UCSD-AML1 (cell line): ENCODE data around the gene FGF21.
"Not testable (repeated sequence)": the region's sequence is repeated elsewhere in the genome, so short reads cannot be mapped to it uniquely, and the experiment has no call there.

Source experiments
- DNase-seq: peaks from one replicate; lab custom pipeline; 2025; ENCODE audit not compliant: unreplicated experiment; lab: John Stamatoyannopoulos, UW

The FGF21 gene, protein sequence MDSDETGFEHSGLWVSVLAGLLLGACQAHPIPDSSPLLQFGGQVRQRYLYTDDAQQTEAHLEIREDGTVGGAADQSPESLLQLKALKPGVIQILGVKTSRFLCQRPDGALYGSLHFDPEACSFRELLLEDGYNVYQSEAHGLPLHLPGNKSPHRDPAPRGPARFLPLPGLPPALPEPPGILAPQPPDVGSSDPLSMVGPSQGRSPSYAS

DNA sequence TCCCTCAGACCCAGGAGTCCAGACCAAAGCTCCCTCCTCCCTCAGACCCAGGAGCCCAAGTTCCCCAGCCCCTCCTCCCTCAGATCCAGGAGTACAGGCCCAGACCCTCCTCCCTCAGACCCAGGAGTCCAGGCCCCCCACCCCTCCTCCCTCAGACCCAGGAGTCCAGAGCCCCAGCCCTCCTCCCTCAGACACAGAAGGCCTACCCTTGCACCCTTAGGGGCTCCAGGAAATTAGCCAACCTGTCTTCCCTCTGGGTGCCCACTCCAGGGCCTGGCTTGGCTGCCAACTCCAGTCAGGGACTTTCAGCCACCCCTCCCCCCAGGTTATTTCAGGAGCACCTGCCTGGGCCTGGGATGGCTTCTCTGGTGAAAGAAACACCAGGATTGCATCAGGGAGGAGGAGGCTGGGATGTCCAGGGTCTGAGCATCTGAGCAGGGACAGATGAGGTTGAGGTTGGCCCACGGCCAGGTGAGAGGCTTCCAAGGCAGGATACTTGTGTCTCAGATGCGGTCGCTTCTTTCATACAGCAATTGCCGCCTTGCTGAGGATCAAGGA lies at the start of gene FGF21:
Gene FGF21 (plus strand): TSS at position 441 of the 558 bp plus-strand sequence. CDS start 713 bp downstream, outside the sequence.
- no peak for DNase-seq

DNA sequence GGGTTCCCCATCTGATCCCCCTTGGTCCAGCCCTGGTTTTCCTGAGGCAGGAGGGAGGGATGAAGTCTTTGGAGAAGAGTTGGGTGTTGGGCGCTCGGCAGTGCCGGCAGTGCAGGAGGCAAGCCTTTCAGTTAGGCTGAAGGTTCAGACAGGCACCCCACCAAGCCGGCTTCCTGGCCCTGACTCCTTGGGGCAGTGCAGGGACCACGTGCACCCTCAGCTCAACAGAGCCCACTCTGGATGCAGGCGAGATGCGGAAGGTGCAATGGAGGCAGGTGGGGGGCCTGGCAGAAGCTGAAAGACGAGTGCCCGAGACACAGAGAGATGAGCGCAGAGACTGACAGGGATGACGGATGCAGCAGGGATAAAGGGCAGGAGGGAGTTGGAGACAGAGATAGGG lies 46.9 kb upstream of the FGF21 start:
- DNase-seq = no peak

DNA sequence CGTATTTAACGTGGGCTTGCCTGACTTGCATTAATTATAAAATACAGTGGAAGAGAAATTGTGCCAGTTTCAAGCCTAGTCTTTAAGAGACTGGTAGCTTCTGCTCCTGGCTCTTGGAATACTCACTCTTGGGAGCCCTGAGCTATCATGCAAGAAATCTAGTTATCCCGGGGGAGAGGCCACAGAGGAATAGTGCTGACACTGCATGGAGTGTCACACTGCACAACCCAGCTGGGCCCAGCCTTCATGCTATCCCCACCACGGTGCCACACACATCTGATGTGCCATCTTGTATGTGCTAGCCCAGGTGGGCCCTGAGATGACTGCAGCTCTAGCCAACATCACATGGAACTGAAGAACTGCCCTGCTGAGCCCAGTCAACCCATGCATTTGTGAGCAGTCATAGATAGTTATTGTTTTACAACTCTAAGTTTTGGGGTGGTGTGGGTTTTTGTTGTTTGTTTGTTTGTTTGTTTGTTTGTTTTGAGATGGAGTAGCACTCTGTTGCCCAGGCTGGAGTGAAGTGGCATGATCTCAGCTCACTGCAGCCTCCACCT lies 44.1 kb upstream of the FGF21 start:
- no peak for DNase-seq

DNA sequence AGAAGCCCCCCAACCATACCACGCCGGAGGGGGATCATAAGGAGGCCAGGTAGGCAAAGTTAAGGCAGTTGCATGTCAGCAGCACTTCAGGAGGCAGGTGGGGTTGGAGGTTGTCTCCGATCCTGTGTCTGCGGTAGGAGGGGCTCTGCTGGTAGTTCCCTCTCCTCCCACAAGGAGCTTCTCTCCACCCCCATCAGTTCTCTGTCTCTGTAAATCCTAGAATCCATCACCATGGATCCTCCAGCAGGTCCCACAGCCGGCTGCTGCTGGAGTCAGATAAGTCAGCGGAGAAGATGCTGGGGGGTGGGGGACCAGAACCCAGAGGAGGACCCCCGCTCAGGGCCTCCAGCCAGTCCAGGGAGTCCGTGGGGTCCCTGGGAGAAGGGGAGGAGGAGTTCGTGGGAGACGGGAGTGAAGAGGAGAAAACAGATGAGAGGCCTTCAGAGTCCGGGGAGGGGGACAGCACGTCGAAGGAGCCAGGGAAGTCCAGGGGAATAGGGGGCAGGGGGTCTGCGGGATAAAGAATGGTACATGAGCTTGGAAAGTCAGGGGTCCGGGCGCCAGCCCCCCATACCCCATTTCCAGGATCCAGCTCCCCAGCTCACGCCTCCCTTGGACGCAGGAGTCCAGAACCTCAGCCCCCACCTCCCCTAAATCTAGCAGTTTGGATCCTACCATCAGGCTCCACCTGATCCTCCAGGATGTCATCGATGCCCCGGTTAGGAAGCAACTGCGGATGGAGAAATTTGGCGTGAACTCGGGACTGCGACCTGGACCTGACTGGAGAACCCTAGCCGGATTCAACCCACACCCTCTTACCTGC lies 42.1 kb upstream of the FGF21 start:
- DNase-seq = no peak

DNA sequence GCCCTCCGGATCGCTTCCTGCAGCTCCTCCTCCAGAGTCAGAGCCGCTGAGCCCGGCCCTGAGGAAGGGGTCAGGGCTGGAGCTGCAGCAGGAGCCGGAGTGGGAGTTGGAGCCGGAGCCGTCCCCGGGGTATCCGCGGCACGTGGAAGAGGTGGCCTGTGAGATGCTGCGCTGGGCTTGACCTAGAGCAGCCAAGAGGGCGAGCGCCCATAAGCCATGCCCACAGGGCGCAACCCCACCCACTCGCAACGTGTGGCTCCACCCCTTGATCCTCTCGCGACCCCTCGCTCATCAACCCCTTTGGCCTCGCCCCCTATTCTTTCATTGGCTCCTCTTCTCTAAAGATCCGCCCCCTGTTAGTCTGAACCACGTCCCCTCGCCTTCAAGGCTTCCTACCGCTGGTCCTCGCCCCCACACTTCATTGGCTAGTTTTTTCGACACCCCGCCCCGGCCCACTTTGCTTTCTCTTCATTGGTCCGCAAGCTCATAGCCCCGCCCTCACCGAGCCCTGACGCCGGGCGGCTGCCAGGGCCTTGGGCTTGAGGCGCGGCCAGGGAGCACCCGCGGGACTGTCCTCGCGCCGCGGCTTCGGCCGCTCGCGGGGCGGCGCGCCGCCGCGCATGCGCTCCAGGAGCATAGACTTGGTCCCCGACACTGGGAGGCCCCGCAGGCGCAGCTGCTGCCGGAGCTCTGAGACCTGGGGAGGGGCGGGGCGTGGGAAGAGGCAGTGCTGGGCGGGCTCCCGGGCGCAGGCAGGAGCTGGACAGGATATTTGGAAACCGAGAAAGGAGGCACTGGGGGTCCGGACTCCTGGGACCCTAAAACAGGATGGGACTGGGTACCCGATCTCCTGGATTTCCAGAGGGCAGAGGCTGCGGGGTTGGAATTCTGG lies 41.2 kb upstream of the FGF21 start:
- DNase-seq = peak; percentile 100

DNA sequence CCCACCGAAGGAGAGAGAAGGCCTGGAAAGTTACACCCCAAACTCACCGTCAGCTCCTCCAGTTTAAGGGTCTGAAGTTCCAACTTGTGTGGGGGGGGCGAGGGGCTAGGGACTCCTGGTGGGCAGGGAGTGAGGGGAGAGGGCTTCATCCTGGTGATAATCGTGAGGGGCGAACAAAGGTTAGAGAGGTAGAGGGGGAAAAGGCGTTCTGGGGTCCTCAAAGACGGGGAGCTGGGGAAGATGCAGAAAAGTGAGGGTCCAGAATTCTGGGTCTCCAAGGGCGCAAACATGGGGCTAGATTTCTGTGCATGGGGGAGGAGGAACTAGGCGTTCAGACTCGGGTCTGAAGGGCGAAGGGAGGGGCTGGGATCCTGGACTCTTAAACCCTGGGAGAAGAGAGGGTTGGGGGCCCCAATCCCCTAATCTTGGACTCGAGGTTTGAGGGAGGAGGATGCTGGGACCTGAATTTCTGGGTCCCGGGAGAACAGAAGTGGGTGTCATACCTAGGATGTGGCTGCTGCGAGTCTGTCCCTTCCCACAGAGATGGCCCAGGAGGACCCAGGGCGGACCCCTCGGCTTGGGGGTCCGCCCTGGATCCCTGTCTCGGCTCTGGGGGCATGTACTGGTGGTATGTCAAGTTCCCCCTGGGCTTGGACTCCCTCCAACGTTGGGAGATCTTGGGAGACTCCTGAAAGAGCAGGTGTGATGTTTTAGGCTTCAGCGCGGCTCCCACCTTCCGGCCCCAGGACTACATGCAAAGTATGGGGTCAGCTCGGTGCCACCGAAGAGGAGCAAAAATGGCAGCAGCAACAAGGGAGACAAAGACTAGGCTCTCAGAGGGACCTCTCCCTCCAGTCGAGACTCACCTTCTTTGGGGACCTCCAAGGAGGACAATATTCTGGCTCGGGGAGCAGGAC lies 40.3 kb upstream of the FGF21 start:
- no peak for DNase-seq

DNA sequence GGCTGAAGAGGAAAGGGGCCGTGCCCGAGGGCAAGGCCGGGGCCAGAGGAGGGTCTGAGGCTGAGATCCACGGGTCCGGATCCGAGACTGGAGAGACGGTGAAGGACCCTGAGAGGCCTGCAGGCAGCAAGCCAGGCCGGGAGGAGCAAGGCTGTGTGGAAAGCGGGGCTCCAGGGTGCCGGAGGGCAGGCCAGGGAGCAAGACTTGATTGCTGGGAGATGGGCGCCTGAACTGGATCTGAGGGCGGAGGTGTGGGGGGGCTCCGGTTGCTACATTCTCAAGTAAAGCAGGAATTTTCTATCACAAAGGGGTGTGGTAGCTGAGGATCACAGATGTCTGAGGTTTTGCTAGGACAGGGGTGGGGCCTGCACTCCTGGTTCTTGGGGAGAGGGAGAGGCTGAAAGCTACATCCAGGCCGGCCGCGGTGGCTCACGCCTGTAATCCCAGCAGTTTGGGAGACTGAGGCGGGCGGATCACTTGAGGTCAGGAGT lies 39.6 kb upstream of the FGF21 start:
- DNase-seq = no peak

DNA sequence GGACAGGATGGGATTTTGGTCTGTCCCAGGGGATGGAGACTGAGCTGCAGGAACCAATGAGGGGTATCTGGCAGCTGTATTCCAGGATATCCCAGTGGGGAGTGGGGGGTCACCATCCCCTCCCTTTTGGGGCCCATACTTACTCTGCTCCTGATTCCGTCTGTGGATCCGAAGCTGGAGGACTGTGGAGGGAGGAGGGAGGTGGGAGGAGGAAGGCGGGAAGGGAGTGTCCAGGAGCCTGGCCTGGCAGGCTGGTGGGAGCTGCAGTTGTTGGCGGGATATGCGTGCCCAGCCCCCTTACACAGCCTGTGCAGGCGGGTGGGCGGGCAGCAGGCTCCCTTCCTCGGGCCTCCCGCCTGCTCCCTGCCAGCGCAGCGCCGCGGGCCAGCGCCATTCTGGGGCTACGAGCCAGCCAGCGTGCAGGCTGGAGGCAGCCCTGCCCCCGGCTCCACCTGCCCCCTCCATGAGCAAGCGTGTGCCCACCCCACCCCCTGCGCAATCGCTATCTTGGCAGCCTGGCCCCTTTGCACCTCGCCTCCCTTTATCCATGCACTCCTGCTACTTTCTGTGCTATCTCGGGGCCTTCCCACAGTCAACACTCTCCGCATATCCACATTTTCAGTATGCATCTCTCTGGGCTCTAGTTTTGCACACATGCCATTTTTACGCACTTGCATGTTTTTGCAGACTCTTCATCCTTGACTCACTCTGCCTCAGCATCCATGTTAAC lies 38.6 kb upstream of the FGF21 start:
- no peak for DNase-seq

DNA sequence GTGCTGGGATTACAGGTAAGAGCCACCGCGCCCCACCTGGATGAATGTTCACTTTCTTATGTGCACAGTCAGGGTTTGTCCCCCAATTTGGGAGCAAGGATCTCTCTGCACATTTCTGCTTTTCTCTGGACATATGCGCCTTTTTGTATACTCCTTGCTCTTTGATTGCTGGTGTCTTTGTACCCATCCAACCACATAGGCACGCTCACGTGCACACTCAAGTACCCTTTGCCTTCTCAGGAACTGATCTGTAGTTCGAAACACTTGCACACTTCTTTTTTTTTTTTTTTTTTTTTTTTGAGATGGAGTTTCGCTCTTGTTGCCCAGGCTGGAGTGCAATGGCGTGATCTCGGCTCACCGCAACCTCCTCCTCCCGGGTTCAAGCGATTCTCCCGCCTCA lies 37.2 kb upstream of the FGF21 start:
- not testable (repeated sequence) for DNase-seq

DNA sequence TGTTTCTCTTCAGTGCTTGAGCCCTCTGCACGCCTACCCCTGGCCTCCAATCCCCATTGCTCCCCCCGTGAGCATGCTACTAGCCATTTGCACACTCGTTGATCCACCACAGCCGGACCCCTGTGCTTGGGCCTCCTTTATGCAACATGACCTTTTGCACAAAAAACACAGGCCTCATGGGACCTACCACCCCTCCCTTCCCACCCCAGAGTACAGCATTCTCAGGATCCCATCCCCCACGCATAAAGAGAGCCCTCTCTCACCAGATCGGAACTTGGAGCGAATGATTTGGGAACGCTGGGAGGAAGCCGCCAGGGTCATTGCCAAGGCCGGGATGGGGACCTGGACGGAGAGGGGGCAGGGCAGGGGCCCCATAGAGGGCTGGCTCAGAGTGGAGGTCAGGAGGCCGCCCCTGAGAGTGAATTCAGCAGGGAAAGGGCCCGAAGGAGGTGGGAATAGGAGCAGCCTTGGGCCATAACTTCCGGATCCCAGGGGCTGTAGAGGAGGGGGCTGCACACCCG lies 36.6 kb upstream of the FGF21 start:
- no peak for DNase-seq

DNA sequence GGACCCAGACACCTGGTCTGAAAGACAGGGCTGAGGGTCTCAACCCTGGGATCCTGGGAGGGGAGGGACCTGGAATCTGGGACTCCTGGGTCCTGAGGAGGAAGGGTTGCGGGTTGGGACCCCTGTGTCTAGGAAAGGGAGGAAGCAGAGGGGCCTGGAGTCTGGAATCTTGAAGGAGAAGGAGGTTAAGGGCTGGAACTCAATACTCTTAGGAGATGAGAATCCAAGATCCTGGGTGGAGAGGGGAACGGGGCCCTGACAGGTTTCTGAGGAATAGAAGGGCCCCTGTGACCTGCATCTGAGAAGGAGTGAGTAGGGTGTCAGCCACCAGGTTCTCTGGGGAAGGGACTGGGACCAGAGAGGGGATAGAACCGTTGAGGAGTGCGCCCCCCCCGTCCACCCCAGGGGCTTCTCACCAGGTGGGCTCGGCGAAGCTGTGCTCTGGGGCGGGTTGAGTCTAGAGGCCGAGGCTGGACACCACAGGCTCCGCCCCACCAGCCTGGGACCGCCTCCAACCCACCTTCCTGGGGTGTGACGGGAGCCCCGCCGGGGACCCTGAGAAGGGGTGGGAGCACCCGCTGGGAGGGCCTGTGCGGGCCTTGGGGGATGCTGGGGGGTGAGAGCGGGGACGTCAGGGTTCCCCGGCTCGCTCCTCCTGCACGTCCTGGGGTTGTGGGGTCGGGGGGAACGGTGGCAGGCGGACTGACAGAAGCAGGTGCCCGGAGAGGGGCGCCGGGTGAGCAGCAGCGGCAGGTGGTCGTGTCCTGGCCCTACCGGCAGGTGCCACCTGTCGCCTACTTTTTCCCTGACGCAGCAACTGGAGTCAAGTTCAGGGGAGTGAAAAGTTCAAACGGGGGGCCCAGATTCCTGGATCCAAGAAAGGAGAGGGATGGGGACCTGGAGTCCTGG lies 35.8 kb upstream of the FGF21 start, which contains the start of gene MAMSTR:
Gene MAMSTR (minus strand): TSS at position 463 of the 909 bp plus-strand sequence. CDS start 694 bp downstream, outside the sequence.
- DNase-seq = no peak

DNA sequence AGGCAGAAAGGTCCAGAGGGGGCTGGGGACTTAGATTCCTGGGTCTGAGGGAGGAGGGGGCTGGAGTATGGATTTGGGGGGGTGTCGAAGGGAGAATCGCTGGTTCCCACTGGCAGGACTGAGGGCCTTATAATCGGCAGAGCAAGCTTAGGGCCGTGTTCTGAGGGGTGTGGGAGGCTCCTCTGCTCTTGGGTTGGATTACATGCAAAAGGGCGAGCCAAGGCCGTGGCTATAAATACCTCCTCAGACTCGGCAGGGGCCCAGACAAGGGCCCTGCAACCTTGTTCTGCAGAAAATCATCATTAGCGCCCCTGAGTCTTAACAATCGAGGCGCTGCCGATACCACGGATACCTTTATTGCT lies 35.1 kb upstream of the FGF21 start:
- no peak for DNase-seq

DNA sequence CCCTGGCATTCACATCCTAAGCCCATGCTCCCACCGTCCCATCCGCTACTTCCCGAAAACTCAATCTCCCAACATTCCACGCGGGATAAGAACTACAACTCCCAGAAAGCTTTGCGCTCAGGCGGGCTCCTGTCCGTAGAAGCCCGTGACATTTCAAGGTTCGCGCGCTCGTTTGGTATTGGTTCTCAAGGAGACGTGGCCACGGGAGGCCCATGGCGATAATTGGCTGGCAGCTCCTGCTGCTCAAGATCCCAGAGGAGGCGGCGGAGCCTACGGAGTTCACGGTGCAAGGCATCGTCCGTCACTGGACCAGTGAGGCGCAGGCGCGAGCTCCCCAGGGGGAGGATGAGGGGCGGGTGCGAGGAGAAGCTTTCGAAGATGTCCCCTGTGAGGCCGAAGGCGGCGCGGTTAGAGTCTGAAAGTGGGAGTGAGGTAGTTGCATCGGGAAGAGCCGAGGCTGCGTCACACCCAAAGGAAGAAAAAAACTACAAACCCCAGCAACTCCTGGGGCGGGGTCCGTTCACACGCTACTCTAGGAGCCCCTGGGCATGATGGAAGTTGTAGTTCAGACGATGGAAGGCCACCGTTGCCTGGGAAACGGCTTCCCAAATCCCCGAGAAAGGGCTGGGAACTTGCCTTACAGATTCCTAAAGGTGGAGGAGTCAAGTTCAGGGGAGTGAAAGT lies 34.6 kb upstream of the FGF21 start:
- DNase-seq = no peak

DNA sequence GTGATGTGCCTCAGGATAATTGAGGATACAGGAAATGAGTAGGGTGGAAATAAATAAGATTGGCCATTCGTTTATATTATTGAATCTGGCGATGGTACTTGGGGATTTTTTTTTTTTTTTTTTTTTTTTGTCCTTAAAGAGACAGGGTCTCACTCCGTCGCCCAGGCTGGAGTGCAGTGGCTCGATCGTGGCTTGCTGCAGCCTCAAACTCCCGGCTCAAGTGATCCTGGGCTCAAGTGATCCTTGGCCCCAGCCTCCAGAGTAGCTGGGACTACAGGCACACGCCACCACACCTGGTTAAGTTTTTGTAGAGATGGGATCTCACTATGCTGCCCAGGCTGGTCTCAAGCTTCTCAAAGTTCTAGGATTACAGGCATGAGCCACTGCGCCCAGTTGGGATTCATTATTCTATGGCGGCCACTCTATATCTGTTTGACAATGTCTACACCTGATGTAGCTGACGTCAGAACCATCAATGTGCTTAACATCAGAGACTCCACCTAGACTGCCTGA lies 33.1 kb upstream of the FGF21 start:
- DNase-seq = no peak

DNA sequence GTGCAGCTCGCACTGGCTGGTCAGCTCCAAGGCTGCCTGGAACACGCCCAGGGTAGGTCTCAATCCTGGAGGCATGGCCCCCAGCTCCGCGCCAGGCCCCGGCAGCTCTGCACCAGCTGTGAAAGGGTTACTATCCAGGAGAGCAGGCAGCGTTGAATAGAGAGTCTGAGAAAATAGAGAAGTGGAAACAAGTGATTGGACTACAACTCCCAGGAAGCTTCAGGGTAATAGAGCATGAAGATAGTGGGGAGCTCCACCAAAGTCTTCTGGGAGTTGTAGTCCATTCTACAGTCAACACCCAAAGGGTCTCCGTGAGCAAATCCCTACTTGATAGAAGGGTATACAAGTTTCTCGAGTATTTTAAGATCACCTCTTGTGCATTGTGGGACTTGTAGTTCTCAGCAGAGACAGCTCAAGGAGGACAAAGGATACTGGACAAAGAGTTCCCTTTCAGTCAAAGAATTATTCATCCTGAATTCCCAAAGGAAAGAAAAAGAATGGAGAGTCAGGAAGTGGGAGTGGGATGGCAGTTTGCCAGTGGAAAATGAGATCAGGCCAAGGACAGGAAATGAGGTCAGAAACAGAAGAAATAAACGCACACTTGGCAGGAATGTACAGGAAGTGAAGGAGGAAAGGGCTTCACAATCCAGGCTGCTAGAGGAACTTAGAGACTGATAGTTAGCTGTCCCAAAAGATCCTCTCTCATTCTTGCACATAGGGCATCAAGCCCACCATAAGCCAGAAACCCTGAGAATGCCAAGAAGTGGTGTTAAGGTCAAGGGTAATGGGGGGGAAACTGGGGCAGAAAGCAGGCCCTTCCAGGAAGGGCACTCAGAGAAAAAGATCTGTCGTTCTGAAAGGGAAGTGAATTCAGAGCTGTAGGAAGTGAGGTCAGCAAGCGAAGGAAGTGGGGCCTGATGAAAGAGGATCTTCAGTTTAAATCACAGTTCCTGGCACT lies 30.2 kb upstream of the FGF21 start:
- DNase-seq = peak; percentile 59

DNA sequence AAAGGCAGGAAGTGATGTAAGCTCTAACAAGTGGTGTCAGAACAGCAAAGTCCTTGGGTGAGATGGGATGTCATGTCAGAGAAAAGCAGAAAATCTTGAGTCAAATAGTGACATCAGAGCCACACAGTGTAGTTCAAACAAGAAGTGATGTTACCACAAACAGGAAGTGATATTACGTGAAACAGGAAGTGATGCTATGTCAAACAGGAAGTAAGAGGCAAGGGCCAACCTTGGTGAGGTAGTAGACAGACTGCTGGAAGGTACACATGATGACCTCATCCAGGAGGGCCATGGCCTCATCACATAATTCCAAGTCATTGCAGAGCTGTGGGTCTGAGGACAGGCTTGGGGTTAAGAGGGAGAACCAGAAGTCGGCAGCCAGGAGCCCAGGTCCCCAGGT lies 28.8 kb upstream of the FGF21 start:
- DNase-seq = no peak
